DMS79 (cell line): ENCODE measurements around the gene GLUD1.
"Not testable (repeated sequence)": the region's sequence is repeated elsewhere in the genome, so short reads cannot be mapped to it uniquely, and the experiment has no call there.

ENCODE experiments used
- DNase-seq: peaks from one replicate; lab custom pipeline; 2025; lab: John Stamatoyannopoulos, UW

The GLUD1 gene

GRCh38 chr10:87089746-87090145, 4.9 kb downstream of the GLUD1 start:
- no peak for DNase-seq

DNA sequence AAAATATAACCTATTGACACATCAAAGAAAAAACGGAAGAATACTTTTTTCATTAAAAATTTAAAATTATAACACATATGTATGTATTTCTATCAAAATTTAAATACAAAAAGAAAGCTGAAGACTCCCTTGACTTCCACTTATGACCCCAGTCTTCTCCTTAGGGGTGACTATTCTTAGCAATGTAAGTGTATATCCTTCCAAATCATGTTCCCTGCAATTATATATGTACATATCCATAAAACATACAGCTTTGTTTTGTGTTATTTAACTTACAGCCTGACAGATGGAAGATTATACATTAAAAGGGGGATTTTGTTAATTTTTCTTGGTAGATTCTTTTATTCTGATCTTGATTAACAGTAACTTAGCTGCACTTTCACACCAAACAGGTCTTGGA, 9.1 kb downstream of the GLUD1 start:
- no peak for DNase-seq

GRCh38 chr10:87084291-87084782, 10.3 kb downstream of the GLUD1 start:
- DNase-seq, result not testable (repeated sequence)

- DNase-seq, result not testable (repeated sequence)
Observed at GRCh38 chr10:87083576-87084290, 10.9 kb downstream of the GLUD1 start.

GRCh38 chr10:87082219-87082618, 12.4 kb downstream of the GLUD1 start:
- not testable (repeated sequence) for DNase-seq

DNA sequence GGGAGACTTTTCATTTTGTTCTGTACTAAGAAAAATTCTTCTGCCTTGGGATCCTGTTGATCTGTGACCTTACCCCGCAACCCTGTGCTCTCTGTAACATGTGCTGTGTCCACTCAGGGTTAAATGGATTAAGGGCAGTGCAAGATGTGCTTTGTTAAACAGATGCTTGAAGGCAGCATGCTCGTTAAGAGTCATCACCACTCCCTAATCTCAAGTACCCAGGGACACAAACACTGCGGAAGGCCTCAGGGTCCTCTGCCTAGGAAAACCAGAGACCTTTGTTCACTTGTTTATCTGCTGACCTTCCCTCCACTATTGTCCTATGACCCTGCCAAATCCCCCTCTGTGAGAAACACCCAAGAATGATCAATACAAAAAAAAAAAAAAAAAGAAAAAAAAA, 13.1 kb downstream of the GLUD1 start:
- not testable (repeated sequence) for DNase-seq

GRCh38 chr10:87080621-87081020, 14.0 kb downstream of the GLUD1 start:
- not testable (repeated sequence) for DNase-seq

DNA sequence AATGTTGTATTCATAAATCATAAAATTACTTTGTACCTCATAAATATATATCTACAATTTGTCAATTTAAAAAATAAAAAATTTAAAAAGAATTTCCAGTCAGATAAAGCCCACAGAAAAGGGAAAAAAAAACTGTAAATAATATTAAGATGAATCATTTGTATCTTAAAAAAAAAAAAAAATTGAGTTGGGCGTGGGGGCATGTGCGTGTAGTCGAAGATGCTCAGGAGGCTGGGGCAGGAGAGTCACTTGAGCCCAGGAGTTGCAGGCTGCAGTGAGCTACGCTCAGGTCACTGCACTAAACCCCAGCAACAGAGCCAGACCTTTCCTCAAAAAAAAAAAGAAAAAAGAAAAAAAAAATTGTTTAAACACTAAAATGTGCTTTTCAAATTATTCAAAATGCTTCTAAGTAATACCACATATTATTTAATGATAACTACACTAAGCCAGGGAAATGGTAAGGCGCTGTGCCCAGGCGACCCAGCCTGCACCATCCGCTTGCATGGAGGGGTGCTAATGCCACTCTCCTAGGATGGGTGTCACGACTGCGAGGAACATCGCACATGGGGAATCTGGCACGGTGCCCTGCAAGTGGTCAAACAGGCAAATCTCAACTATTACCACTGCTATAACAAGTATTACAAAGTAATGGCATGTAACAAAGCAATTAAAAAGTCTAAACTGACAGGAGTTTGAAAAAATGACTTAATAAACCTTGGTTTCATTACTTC, 15.4 kb downstream of the GLUD1 start:
- no peak for DNase-seq

DNA sequence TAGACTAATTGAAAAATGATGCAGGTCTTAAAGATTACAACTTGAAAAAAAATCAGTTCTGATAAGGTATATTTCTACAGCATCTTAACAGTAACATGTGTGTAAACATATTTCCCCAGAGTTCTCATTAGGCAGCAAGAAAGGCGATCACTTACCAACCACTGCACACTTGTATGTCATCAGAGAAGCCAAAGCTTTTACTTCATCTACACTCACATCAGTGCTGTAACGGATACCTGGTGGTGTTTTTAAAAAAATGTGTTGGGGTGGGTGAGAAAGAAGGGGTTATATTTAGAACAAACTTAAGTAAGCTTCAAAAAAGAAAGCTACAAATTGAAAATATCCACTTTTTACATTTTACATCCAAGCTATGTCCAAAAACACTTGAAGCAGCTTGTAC, 18.2 kb downstream of the GLUD1 start:
- not testable (repeated sequence) for DNase-seq

GRCh38 chr10:87072449-87072848, 22.2 kb downstream of the GLUD1 start:
- no peak for DNase-seq

DNA sequence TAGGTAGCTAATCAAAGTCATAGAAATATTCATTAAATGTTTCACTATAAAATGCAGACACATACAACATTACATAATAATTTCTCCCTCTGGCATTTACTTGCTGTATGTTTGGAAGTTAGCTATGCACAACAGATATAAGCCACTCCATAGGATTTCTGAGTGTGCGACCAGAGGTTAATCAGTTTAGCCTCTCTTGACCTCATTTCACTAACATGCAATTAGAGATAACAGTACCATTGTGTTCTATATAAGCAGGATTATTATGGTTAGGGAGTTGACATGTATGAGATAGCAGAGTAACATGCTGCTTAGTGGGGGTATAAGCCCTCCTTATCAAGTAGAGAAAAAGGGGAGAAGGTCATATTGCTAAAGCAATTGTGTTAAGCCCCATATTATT, 26.4 kb downstream of the GLUD1 start:
- DNase-seq, result no peak

DNA sequence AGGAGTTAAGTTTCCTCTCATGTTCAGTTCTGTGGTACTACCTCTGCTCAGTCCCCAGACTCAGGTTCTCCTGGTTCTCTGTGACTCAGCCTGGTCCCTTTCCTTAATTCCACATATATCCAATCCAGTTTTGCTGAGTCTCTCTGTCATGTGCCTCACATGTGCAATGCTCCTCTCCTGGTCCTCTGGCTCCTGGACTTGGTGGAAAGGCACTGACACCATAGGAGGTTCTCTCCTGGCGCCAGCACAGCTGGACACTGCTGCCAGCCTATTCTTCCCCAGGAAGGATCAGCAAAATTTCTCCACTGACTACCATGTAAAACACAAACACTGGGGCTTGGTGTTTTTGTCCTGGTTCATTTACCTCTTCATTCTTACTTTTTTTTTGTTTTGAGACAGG, 27.8 kb downstream of the GLUD1 start:
- no peak for DNase-seq

GRCh38 chr10:87066178-87066577, 28.5 kb downstream of the GLUD1 start:
- DNase-seq, result no peak

- DNase-seq, result no peak
Observed at GRCh38 chr10:87064651-87065050, 30.0 kb downstream of the GLUD1 start.

GRCh38 chr10:87060280-87060928, 34.2 kb downstream of the GLUD1 start:
- no peak for DNase-seq

DNA sequence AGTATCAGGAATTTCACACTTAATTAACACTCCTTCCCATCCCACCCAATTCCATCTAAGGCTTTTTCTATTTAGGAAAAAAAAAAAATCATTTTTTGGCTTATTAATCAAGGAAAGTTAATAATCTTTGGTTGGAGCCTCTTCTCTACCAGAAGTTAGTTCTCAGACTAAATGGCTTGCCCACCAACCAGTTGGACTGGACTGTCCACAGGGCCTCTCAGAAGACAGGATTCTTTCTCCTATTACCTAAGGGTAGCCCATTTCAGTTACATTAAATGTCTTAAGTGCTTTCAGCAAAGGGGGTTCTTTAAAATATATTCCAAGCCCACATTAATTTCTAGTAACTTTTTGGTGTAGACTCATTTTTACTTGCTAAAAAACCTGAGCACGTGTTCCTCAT, 35.2 kb downstream of the GLUD1 start:
- no peak for DNase-seq

GRCh38 chr10:87058171-87058570, 36.5 kb downstream of the GLUD1 start:
- no peak for DNase-seq

DNA sequence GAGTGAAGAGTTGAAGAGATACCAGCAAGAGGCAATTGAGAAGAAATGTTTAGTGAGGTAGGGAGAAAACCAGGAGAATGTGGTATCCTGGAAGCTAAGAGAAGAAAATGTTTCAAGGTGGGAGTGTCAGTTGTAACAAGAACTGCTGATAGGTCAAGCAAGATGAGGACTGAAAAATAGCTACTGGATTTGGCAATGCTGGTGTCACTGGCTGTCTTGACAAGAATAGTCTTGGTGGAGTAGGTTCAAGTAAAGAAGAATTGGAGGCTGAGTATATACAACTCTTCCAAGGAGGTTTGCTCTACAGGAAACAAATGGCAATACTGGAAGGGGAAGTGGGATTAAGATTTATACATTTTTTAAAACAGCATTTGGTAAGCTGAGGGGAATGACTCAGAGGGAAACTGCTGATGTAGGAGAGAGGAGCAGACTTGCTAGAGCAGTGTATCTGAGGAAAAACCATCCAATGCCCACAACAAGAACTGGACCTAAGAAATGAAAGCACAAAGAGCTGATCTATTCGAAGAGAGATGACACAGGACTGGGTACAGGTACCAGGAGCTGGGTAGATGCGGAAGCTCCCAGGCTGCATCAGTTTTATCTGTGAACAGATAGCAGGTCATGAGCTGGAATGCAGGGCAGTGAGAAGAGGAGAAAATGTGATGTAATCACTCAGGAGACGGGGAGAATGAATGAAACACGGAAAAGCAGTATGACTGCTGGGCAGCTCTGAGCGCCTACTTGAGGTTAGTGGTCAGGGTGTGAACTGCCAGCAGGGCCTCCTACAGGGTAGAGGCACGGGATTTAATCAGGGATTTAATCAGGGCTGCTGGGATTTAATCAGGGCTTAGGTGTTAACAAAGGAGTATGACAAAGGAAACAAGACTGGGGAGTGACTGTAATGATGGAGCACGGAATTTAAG, 40.0 kb downstream of the GLUD1 start:
- DNase-seq, result no peak

GRCh38 chr10:87053577-87054181, 41.0 kb downstream of the GLUD1 start:
- DNase-seq, result no peak

DNA sequence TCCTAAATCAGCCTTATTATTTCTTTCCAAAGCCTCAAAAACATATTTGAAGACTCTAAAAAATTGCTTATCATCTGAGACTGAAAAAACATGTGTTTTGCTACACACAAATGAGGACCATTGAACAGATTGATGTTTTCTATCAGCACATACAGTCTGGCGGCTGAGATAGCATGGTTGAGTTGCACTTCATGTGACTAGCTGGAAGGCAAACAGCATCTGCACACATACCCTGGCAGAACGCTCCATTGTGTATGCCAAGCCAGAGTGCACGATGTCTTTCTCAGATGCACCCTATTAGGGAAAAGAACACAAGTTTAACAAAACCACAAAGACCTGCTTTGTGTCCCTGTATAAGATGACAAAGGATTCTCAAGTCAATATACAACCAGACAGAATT, 41.5 kb downstream of the GLUD1 start:
- no peak for DNase-seq

GRCh38 chr10:87045434-87045938, 49.2 kb downstream of the GLUD1 start:
- no peak for DNase-seq
